IMR-90 (cell line): ENCODE results near the gene NT5M.

Experiments used
- CTCF ChIP-seq: conservative IDR thresholded peaks from 2 replicates; pipeline ENCODE4 v1.5.1; 2012; ENCODE audit warnings: mild to moderate bottlenecking, low read depth, low read length, improper control_type of control experiment
- POLR2A ChIP-seq: IDR thresholded peaks from 2 replicates; pipeline ENCODE4 v1.6.1; 2012; ENCODE audit warnings: mild to moderate bottlenecking, low read depth, low read length
- SMC3 ChIP-seq: fragments of 150-350 bp; IDR thresholded peaks from 2 replicates; pipeline ENCODE4 v1.6.1; 2016; ENCODE audit warnings: low read depth, mild to moderate bottlenecking, antibody characterized with exemption, low read length, moderate library complexity

- TF ChIP-seq CTCF (no peak), POLR2A (no peak), SMC3 (no peak)
Observed at GRCh38 chr17:17253406-17253805, 49.8 kb upstream of the NT5M start.
